HPDE6-E6E7 (cell line): Measurements from ENCODE around the gene PCDH9.

Source experiments
- DNase-seq: peaks from one replicate; pipeline ENCODE4 v3.0.0; 2011; ENCODE audit warnings: missing footprints; ENCODE audit errors: extremely low spot score

The PCDH9 gene

DNA sequence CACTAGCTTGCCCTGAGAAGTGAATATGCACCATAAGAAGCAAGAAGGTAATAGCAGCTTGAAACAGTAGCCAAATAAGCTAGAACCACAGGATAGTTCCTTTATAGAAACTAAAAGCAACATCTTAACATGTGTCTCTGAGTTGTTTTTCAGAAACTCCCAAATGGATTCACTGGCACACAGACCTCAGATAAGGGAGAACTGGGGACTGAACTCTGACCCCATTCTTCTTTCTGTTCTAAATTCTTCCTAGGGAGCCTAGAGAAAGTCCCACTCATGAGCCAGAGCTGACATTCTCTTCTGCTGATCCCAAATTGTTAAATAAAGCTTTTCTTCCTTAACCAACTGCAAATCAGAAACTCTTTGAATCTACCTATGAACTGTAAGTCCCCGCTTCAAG lies 146.1 kb downstream of the PCDH9 start:
- DNase-seq: no peak

DNA sequence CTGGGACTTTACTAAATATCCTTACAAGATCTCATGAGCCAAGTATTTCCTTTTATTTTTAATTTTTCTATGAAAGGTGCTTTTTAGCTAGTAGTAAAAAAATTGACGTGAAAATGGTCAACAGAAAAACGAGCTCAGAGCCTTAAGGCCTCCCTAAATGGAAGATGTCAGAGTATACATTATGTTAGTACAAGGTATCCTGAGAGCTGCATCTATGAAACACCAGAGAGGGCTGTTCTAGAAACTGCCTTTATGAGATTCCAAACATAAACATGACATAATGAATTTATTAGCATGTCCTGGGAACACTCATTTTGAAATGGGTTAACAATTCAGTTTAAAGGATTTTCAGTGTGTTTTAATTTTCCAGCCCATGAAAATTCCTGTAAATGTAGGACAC lies 146.6 kb downstream of the PCDH9 start:
- no peak for DNase-seq

DNA sequence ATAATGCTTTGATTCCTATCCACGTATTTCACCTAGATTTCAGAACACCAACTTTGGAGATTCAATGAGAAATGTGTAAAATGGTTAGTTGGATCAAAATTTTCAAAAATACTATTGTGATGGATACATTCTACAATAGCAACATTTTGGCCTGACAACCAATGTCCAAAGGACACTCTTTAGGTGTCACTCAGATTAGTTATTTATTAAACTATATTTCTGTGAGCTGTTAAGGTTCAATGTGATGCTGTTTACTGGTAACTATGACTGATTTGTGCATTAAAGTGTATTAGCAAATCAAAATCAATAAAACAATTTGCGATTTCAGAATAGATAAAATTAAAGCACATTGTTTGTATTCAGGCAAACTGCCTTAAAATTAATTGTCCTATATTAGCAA lies 149.8 kb downstream of the PCDH9 start:
- DNase-seq: no peak

DNA sequence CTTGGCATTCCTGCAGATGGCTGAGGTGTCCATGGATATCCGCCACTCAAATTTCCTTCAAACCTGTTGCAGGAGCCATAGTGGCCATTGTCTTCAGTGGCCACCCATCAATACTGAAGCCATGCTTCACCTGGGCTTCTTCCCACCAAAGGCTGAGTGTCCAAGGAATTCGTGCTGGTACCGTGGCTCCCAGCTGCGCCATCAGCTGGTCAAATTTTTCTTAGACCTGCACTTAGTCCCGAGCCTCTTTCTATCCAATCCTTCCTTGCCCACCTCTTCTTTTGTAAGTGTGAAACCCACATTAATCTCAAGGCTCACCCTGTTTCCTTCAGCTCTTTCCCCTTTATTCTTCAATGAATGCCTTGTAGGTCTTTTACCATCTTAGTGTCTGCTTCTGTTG lies 152.1 kb downstream of the PCDH9 start:
- DNase-seq: no peak

DNA sequence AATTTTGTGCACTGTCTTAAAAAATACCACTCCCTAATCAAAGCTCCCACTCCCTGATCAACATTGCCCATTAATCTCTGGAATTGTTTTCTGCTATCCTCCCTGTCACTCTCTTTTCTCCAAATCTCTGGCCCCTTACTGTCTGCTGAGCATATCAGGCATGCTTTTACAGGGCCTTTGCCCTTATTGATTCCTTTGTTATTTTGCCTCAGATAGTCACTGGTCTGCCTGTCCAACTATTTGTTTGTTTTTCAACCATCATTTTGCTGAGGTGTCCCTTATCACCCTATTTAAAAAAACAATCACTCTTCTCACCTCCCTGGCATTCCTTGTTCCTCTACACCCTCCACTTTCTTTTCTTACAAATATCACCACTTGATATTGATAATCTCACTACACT lies 153.0 kb downstream of the PCDH9 start:
- DNase-seq: no peak

DNA sequence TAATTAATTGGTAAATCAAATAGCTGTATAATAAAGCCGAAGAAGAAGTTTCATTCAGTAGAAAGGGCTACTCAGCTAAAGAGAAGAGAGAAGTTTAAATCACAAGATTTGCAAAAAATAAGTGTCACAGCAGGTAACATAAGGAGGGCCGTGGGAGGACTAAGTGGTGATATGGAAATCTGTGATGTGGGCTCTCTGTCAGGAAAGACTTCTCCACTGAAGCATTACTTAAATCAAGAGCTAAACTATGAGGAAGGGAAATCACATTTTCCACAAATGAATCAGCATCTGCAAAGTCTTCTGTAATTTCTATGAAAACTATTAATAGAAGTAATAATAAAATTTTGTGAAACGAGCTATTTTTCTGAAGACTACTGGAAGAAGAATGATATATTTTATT lies 153.8 kb downstream of the PCDH9 start:
- no peak for DNase-seq

DNA sequence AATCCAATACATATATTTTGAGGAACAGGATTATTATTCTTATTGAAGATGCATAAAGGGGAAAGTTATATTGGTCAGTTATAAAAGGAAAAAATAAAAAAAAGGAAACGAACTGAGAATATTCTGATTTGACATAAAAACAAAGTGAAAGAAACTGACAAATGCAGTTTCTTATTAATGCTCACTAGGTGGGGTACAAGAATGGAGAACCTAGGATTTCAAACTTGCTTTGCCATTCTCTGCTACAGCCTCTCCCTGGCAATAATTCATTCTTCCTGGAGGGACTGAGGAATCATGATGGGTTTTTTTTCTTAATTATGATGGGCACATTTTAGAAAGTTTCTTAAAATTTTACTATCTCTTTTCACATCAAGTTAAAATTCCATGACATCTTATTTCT lies 154.9 kb downstream of the PCDH9 start:
- no peak for DNase-seq

DNA sequence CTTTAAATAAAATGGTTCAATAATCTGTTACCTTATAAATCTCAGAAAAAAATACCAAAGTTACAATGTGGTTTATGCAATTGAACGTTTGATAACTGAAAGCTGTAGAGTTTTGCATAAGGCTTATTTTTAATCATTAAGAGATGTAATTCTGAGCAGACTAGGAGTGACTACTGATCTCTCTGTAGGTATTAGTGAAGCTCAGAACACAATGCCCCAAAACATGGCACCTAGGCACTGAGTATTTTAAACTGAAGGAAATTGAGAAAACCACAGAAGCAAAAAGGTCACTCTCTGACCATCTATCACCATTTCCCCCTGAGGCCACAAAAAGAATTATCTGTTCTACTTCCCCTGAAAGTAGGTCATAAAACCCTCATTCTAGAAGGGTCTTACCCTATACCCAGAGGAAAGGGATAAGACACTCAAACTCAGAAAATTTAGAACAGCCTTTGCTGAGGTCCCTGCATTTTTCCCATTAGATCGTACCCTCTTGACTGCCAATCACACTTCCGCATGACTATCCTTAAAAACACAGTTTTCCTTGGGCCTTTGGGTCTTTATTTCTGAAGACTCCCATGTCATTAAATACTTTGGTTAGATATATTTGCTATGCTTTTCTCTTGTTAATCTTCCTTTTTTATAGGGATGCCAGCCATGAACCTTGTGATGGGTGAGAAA lies 158.1 kb downstream of the PCDH9 start:
- no peak for DNase-seq

DNA sequence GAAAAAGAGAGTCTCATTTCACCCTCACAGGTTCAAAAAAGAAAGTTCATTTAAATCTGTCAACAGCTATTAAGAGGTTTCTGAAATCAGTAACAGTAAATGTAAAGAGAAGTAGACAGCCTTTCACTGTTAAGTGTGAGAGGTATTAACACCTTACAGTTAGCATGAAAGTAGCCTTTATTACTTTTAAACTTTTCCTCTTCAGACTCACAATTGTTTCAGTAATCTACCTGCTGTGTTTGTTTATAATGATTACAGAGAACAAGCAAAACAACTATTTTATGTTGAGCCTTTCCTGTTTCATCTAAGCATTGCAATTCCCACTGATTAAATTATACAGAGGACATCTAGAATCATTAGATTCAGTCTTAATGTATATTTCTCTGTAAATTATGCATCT lies 159.8 kb downstream of the PCDH9 start:
- no peak for DNase-seq

DNA sequence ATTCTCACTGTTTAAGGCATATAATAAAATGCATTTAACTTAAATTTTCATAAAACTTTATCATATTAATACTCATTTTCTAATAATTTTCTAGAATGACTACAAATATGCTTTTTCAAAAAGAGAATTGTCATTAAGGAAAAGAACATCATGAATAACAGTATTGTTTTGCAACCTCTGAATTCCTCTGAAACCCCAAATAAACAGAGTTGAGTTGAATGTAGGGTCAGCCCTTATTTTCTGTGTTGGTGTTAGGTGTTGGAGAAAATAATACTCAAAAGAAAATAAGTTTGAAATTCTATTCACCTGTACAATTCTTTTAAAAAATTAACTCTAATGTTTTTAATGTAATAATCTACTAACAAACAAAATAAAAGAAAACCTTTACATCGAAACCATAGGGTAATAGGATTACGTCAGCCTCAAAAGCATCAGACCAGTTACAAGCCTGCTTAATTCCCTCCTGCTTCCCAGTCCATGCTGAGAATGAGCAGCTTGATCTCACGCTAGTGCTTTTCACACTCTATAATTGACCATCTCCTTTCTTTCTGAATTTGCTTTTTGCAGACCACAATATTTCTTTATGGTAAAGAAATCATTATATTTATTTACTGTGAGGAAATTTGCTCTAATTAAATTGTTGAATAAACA lies 160.9 kb downstream of the PCDH9 start:
- DNase-seq: no peak

DNA sequence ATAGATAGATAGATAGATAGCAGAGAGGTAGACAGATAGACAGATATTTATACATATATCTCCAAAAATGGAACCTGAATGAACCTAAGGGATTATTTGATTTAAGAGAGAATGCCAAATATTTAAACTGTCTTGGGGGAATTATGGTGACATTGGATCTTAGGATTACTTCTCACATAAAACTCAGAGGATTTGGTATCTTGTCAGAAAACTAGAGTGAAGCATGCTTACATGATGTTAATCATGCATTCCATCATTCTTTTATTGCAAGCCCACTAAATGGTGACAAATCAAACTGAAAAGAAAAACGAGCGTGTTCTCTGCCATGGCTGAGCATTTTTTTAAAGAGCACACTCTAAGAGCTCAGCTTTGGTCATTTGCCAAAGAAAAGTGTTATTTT lies 165.2 kb downstream of the PCDH9 start:
- DNase-seq: no peak

DNA sequence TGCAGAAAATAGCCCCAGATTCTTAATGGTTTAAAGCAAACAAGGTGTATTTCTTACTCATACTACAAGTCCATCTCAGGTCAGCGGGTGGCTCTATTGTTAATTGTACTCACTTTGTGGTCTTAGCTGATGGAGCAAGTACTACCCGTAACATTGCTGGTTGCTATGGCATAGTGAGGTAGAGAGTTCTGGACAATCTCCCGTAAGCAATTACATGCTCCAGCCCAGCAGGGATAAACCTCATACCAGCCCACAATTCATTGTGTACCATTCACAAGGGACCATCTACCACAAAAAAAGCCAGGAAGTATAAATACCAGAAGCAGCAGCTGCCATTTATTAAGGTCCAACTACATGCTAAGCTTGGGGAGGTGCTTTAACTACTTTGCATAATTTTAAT lies 167.1 kb downstream of the PCDH9 start:
- no peak for DNase-seq

DNA sequence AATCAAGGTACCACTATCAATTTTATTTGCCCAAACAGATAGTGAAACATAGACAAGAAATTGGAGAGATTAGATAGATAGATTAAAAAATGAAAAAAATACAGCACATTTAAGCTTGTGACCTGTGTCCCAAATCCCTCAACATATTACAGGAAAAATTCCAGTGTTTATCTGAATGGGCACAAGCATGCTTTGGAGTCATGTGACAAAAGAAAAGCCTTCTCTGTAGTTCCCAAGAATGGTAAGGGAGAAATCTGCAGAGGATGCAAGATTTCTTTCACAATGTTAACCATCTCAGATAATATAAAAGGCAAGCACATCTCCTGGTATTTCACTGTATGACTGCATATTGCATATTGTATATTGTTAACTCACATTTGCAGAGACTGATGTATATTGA lies 168.0 kb downstream of the PCDH9 start:
- no peak for DNase-seq

DNA sequence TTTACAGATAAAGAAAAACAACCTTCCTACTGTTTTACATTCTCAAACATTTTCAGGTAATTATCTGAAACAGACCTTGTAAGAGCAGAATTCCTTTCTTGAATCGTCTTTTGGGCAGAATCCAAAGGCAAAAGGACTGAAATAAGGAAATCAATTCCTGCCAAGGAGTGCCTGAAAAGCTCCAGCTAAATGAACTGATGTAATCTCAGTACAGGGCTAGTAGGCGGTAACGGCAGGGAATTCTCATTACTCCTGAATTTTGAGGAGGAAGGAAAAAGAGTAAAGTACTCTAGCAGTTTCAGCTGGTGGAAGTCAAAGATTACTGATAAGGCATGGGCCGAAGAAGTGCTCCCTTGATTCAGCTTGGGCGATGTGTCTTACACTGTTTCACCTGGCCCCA lies 168.4 kb downstream of the PCDH9 start:
- DNase-seq: no peak

DNA sequence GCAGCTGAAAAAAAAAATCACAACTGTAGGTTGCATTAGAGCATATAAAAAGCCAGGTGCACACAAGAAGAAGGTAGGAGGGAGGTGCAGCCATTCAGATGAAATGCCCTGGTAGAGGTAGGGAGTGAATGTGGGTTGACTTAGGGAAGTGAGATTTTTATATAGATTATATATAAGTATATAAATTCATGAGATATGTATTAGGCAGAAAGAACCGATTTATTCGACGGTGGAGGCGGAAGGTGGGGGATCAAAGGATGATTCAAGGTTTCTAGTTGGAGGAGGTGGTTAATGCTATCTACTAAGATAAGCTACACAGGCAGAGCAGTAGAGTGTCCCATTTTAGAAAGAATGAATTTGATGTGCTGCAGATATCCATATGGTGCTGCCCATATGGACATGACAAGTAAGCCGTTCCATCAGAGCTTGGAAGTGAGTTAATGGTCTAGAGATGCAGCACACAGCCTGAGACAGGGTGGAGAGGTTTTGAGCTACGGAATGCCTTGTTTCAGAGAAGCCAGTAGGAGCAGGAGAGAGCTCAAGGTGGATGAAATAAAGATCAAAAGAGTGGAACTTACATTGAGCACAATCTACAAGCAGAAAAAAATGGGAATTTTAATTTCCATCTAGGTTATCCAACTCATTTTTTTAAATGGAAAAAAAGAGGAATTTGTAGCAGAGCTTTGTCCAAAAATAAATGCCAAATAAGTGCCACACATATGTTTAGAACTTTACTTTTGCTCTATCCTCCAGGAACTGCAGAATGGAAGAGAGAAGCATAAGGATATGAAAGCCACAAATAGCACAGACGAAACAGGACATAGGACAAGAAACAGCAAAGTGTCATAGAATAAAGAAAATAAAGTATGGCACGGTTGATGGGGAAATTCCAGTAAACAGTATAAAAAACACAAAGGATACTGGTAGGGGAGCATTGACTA lies 177.3 kb downstream of the PCDH9 start:
- DNase-seq: no peak

DNA sequence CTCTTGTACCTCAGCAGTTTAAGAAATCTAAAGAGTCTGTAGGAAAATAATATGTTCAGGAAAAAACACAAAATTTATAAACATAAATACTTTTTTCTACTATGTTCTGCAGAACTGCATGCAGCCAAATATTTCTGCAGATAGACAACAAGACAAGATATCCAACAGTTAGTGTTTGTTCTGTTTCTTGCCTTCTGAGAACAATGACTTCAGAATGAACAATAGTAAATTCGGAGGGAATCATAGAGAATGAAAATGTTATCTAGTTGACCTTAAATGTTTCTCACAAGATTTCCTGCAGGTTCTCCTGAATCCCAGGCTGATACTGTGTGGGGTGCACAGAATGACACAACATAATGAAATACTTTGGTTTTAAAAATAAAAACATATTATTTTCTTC lies 180.4 kb downstream of the PCDH9 start:
- no peak for DNase-seq

DNA sequence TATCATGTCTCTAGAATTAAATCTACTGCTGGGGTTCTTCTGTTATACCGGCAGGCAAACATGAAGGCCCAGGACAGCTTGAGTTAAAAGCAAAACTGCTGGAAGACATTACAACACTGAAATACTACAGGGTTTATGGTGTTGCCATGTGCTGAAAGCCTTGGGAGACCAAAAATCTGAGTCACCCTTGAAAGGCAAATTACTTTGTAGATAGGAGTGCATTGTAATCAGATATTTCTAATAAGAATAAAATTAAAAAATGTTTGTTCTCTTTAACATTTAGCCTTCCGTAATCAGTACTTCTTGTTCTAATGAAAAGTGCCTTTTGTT lies 181.3 kb downstream of the PCDH9 start:
- no peak for DNase-seq

DNA sequence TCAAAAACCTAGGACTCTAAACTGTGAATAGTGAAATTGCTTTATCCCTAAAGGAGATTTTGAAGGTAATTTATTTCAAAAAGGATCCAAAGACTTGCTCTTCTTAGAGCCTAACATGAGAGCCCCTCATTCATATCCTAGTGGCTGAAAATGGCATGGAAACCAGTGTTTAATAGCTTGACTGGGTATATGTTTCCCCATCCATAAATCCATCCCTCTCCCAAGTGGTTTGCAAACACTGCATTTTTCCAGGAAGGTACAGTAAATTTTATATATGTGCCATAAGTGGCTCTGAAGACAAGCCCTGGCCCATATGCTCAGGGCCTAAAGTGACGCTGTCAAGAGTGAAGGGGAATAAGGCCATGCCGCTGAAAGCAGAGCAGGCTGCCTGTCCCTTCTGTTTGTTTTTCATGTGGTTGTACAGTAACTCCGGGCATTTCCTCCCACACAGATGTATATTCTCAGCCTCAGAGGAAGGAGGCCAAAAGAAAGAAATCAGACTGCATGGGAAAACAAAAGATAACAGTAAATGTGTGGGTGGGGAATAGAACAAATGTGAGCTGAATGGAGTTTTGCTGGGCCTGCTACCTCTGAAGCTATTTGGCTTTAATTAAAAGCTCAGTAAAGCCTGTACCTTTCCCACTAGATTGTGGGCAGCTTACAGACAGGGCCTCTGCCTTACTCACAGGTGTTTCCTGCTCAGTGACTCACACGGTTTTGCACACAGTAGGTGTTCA lies 181.9 kb downstream of the PCDH9 start:
- no peak for DNase-seq

DNA sequence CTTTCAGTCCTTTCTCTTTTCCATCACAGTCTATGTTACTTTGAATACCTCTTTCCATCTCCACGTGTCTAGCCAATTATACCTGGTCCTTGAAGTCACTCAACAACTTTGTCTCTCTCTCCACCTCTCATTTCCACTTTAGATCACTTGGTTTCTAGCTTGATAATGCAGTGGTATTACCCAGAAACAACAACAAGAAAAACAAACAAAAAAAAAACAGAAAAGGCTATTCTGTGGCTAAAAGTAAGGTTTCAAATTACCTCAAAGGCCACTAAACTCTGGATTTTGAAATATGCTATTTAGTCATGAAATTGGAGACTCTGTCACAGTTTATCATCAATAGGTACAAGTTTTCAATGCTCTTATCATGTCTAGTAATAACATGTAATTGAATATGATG lies 184.8 kb downstream of the PCDH9 start:
- DNase-seq: no peak

DNA sequence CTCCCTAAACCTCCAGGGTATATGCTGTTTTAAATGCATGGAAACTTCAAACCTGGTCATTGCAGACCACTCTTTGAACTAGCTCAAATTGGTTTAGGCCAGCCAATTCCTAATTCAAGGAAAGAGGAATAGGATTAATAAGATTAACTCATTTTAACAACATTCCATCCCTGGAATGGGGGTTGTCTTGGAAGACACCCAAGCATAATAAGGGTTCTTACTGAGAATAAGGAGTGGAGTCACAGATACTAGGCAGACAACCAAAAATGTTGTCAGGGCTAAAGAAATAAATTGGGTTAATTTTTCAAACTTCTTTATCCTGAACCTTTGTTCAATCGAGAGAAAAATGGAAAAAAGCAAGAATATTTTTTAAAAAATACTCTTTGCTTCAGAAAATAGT lies 186.2 kb downstream of the PCDH9 start:
- no peak for DNase-seq

DNA sequence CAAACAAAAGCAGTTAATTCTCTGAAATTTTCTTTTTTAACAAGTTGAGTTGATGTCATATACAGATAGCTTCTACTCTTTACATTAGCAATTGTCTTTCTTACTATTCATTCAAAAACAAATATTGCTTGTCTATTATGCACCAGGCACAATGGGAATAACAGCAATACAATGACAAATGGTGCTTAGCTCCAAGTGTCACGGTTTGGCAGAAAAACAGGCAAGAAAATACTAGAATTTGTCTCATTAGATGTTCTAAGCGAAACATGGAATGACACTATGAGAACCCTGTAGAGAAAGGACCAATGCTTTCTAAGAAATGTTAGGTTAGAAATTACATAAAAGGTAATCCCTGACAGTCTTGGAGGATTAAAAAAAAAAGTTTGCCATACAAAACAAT lies 187.6 kb downstream of the PCDH9 start:
- no peak for DNase-seq

DNA sequence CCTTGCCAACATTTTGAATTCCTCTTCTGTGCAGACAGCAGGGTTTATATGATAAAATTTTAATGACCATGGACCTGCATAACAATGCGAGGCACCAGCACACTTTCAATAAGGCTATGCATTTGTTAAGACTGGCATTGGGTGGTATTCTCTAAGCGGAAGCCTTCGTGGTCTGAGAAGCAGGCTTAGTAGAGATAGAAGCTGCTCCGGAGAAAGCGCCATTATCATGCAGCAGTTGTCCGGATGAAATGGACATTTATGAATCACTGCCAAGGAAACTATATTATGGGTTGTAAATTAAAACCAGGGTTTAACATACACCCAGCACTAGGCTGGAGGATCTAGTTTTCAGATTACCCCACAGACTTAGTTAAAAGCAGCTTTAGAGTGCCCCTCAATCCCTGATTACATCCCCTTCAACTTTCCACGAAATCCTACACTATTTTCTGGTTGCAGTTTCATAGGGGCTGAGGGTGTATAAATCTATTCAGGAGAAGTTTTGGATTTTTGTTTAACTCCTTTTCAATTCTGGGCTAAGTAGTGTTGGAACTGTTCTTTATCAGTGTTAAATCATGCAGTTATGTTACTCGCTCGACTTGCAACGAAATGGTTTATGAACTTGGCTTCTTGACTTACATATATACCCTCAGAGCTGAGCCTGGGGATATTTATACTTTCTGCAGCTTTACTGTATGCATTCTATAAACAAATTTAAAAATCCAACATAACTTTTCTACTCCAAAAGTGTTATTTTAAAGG lies 193.3 kb downstream of the PCDH9 start:
- no peak for DNase-seq
